IMR-90 (cell line): ENCODE measurements around the gene RALGPS1. TPM values are rescaled to one million over a fixed set of nuclear protein-coding genes. Genes with fewer than 3 reads are reported as not detected.

Experiments used
- ATAC-seq: fragments of 200-7000 bp; cut with Tn5 transposase; 2 replicates; pipeline ENCODE4 v1.9.1; 2020; ENCODE audit warnings: low read depth, mild to moderate bottlenecking, moderate library complexity
- BruUV-seq: library from RNA; stranded (reverse); fragments of 400-500 nt; replicated peaks from 2 replicates; lab custom pipeline; 2021; lab: Mats Ljungman, UMichigan
- CTCF ChIA-PET: fragments of 300-600 bp; formaldehyde crosslinking; extraction: SDS; loops from one replicate; lab custom pipeline; 2021; ENCODE audit warnings: antibody characterized with exemption; lab: Yijun Ruan, JAX
- POLR2A ChIA-PET: fragments of 300-600 bp; sonication (Branson Sonifier 250); formaldehyde crosslinking; loops from one replicate; lab custom pipeline; 2022; ENCODE audit warnings: antibody characterized with exemption; ENCODE audit not compliant: unreplicated experiment; lab: Charles Lee
- DNase-seq: peaks from one replicate; pipeline ENCODE4 v3.0.0; 2013
- H2AFZ ChIP-seq: replicated peaks from 2 replicates; pipeline ENCODE3; 2013; ENCODE audit warnings: low read length, mild to moderate bottlenecking; ENCODE audit not compliant: poor library complexity
- H2AK5ac ChIP-seq: 2 replicates; pipeline ENCODE4 v1.6.1; 2013; ENCODE audit warnings: low read depth, low read length, inconsistent platforms
- H2AK9ac ChIP-seq: replicated peaks from 2 replicates; pipeline ENCODE3; 2013; ENCODE audit warnings: mild to moderate bottlenecking, low read depth, low read length, moderate library complexity; ENCODE audit not compliant: poor library complexity
- H2BK120ac ChIP-seq: 2 replicates; pipeline ENCODE4 v1.6.1; 2013; ENCODE audit warnings: low read depth, low read length, inconsistent platforms
- H2BK15ac ChIP-seq: 3 replicates; pipeline ENCODE4 v1.6.1; 2013; ENCODE audit warnings: low read depth, low read length, inconsistent platforms
- H2BK20ac ChIP-seq: 2 replicates; pipeline ENCODE4 v1.6.1; 2013; ENCODE audit warnings: low read depth, mild to moderate bottlenecking, inconsistent platforms, low read length, moderate library complexity
- H2BK5ac ChIP-seq: 2 replicates; pipeline ENCODE4 v1.6.1; 2013; ENCODE audit warnings: mild to moderate bottlenecking, low read depth, low read length, inconsistent platforms; ENCODE audit not compliant: poor library complexity, severe bottlenecking
- H3K14ac ChIP-seq: replicated peaks from 2 replicates; pipeline ENCODE4 v1.6.1; 2013; ENCODE audit warnings: low read depth, low read length, inconsistent platforms
- H3K18ac ChIP-seq: 2 replicates; pipeline ENCODE4 v1.6.1; 2013; ENCODE audit warnings: low read depth, low read length, control low read depth
- H3K23ac ChIP-seq: 2 replicates; pipeline ENCODE4 v1.6.1; 2013; ENCODE audit warnings: low read depth, low read length, inconsistent platforms
- H3K27ac ChIP-seq: 2 replicates; pipeline ENCODE4 v1.5.1; 2013; ENCODE audit warnings: mild to moderate bottlenecking, control low read depth, low read length; ENCODE audit not compliant: insufficient read depth
- H3K27me3 ChIP-seq: 2 replicates; pipeline ENCODE4 v1.6.1; 2013; ENCODE audit warnings: low read length; ENCODE audit not compliant: control insufficient read depth, insufficient read depth
- H3K36me3 ChIP-seq: 2 replicates; pipeline ENCODE4 v1.6.1; 2013; ENCODE audit warnings: low read length, mixed read lengths; ENCODE audit not compliant: control insufficient read depth, insufficient read depth
- H3K4ac ChIP-seq: 2 replicates; pipeline ENCODE4 v1.6.1; 2013; ENCODE audit warnings: low read depth, low read length, inconsistent platforms
- H3K4me1 ChIP-seq: 2 replicates; pipeline ENCODE4 v1.6.1; 2013; ENCODE audit warnings: low read length, mixed read lengths; ENCODE audit not compliant: control insufficient read depth, insufficient read depth
- H3K4me2 ChIP-seq: 2 replicates; pipeline ENCODE4 v1.6.1; 2013; ENCODE audit warnings: low read depth, mild to moderate bottlenecking, control low read depth, low read length, moderate library complexity
- H3K4me3 ChIP-seq: 2 replicates; pipeline ENCODE4 v1.5.1; 2013; ENCODE audit warnings: low read depth, mild to moderate bottlenecking, control low read depth, low read length, moderate library complexity; ENCODE audit not compliant: insufficient read depth
- H3K56ac ChIP-seq: 2 replicates; pipeline ENCODE4 v1.6.1; 2013; ENCODE audit warnings: low read length, inconsistent platforms; ENCODE audit not compliant: insufficient read depth; ENCODE audit errors: extremely low read depth
- H3K79me1 ChIP-seq, 2 experiments: 2 replicates each; pipeline ENCODE4 v1.6.1; 2013; ENCODE audit warnings: low read length in 2 of 2, inconsistent platforms in 1 of 2, low read depth in 1 of 2
- H3K9ac ChIP-seq: 2 replicates; pipeline ENCODE4 v1.6.1; 2013; ENCODE audit warnings: low read depth, low read length, control low read depth
- H3K9me1 ChIP-seq: 2 replicates; pipeline ENCODE4 v1.6.1; 2013; ENCODE audit warnings: low read length, inconsistent platforms; ENCODE audit not compliant: insufficient read depth
- H3K9me3 ChIP-seq: 2 replicates; pipeline ENCODE4 v1.6.1; 2013; ENCODE audit warnings: low read length; ENCODE audit not compliant: control insufficient read depth, insufficient read depth
- H4K20me1 ChIP-seq: 2 replicates; pipeline ENCODE4 v1.6.1; 2013; ENCODE audit warnings: low read length, inconsistent platforms; ENCODE audit not compliant: insufficient read depth
- H4K5ac ChIP-seq: 2 replicates; pipeline ENCODE4 v1.6.1; 2013; ENCODE audit warnings: mild to moderate bottlenecking, low read depth, low read length, control low read depth
- H4K8ac ChIP-seq, 2 experiments: 2 replicates each; pipeline ENCODE4 v1.6.1; 2013; ENCODE audit warnings: low read depth in 2 of 2, low read length in 2 of 2, control low read depth in 1 of 2, inconsistent platforms in 1 of 2
- H4K91ac ChIP-seq: 2 replicates; pipeline ENCODE4 v1.6.1; 2013; ENCODE audit warnings: low read depth, low read length, inconsistent platforms; ENCODE audit not compliant: insufficient read depth
- BHLHE40 ChIP-seq: fragments of 150-350 bp; IDR thresholded peaks from 2 replicates; pipeline ENCODE4 v1.6.1; 2016; ENCODE audit warnings: mild to moderate bottlenecking, low read depth, low read length
- CEBPB ChIP-seq: IDR thresholded peaks from 2 replicates; pipeline ENCODE4 v1.6.1; 2012; ENCODE audit warnings: low read depth, low read length, improper control_type of control experiment
- CHD1 ChIP-seq: IDR thresholded peaks from 2 replicates; pipeline ENCODE4 v1.6.1; 2012; ENCODE audit warnings: low read depth, low read length, improper control_type of control experiment
- CTCF ChIP-seq: conservative IDR thresholded peaks from 2 replicates; pipeline ENCODE4 v1.5.1; 2012; ENCODE audit warnings: mild to moderate bottlenecking, low read depth, low read length, improper control_type of control experiment
- ELK1 ChIP-seq: fragments of 150-350 bp; IDR thresholded peaks from 2 replicates; pipeline ENCODE4 v1.6.1; 2016; ENCODE audit warnings: low read depth, mild to moderate bottlenecking, low read length, moderate library complexity, borderline replicate concordance
- FOS ChIP-seq: fragments of 150-350 bp; IDR thresholded peaks from 2 replicates; pipeline ENCODE4 v1.6.1; 2016; ENCODE audit warnings: low read depth, low read length
- MAFK ChIP-seq: IDR thresholded peaks from 2 replicates; pipeline ENCODE4 v1.6.1; 2012; ENCODE audit warnings: low read depth, low read length, improper control_type of control experiment
- MAZ ChIP-seq: IDR thresholded peaks from 2 replicates; pipeline ENCODE4 v1.6.1; 2012; ENCODE audit warnings: low read depth, mild to moderate bottlenecking, low read length, improper control_type of control experiment, moderate library complexity, borderline replicate concordance
- MXI1 ChIP-seq: IDR thresholded peaks from 2 replicates; pipeline ENCODE4 v1.6.1; 2012; ENCODE audit warnings: low read depth, mild to moderate bottlenecking, low read length, moderate library complexity, borderline replicate concordance
- NFE2L2 ChIP-seq: fragments of 150-350 bp; IDR thresholded peaks from 2 replicates; pipeline ENCODE4 v1.6.1; 2016; ENCODE audit warnings: low read depth, mild to moderate bottlenecking, low read length
- POLR2A ChIP-seq: IDR thresholded peaks from 2 replicates; pipeline ENCODE4 v1.6.1; 2012; ENCODE audit warnings: mild to moderate bottlenecking, low read depth, low read length
- RAD21 ChIP-seq: IDR thresholded peaks from 2 replicates; pipeline ENCODE4 v1.6.1; 2012; ENCODE audit warnings: low read length, improper control_type of control experiment
- RFX5 ChIP-seq: IDR thresholded peaks from 2 replicates; pipeline ENCODE4 v1.8.0; 2012; ENCODE audit warnings: low read depth, mild to moderate bottlenecking, low read length, moderate library complexity
- SMC3 ChIP-seq: fragments of 150-350 bp; IDR thresholded peaks from 2 replicates; pipeline ENCODE4 v1.6.1; 2016; ENCODE audit warnings: low read depth, mild to moderate bottlenecking, antibody characterized with exemption, low read length, moderate library complexity
- USF2 ChIP-seq: fragments of 150-350 bp; IDR thresholded peaks from 2 replicates; pipeline ENCODE4 v1.6.1; 2017; ENCODE audit warnings: mild to moderate bottlenecking, antibody characterized with exemption, low read length, low read depth
- WGBS, 2 experiments: methylation state at CpG; one replicate each; pipeline versions ENCODE4 v1.1.5 to v1.1.7; 2013; ENCODE audit warnings: missing lambda C conversion rate in 2 of 2; ENCODE audit not compliant: insufficient read length in 1 of 2; ENCODE audit errors: extremely low coverage in 2 of 2; 5-methylcytosine and 5-hydroxymethylcytosine counted together
- dilution Hi-C: fragments of 300-500 bp; cut with HindIII; formaldehyde crosslinking; loops from one replicate; pipeline ENCODE4 v1.14.3; 2018; ENCODE audit warnings: low sequenced_read_pairs; ENCODE audit not compliant: unreplicated experiment
- in situ Hi-C: fragments of 300-500 bp; cut with MboI; formaldehyde crosslinking; loops from 3 replicates; pipeline ENCODE4 v1.14.3; 2019; ENCODE audit warnings: low sequenced_read_pairs, inconsistent platforms, mixed read lengths
- intact Hi-C: fragments of 100-400 bp; cut with micrococcal nuclease; formaldehyde crosslinking; loops from 2 replicates; pipeline ENCODE4 v1.10.0; 2022
- polyA plus RNA-seq, 3 experiments: library from polyadenylated mRNA; depleted of rRNA; stranded (reverse); fragments of >200 nt; gene quantifications; 2 replicates each; pipeline ENCODE4 v1.2.3, GENCODE V29; 2012; ENCODE audit warnings: low replicate concordance in 1 of 3
- total RNA-seq: library from RNA; depleted of rRNA; stranded (reverse); fragments of >200 nt; gene quantifications from 2 replicates; pipeline ENCODE4 v1.2.3, GENCODE V29; 2012

RALGPS1 gene
- total and polyA plus RNA-seq, 2 of the 4 experiments (the other 2 are of a cell fraction): 0.90 to 2.8 TPM

DNA sequence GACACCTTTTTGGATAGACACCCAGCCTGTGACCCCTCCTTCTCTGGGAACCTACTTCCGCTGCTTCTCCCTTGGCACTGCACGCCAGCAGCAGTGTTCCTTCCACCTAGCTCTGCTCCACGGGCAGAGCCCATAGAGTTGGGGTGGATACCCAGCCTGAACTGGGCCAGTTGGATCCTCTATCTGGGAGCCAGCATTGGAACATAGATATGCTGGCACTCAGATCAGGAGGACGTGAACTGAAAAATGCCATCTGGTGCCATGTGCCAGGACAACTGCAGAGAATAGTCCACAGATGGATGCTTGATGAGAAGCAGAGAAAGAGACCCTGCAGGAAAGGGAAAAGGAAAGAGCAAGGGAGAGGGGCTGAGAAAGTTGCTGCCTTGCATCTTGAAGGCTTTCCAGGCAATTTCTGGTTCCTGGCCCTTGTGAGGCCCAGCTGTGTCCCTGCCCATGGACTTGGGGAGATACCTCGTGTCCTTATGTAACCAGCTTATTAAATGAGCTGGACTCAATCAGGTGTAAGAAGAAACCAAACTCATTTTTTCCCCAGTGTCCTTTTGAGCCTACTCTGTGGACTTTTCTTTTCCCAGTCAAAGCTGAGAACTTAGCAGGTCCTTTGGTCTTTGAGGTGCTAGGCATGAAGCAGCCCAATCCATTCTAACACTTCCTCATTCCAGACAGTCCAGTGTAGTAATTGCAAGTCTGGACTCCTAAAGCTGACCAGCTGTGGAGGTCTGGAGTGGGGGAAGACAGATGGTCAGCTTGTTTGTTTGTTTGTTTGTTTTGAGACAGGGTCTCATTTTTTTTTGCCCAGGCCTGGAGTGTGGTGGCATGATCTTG is 168.8 kb downstream of the RALGPS1 start:
- Histone ChIP-seq H4K8ac (no peak overlapping the region), H3K56ac (no peak overlapping the region), H3K4me2 (no peak overlapping the region), H3K23ac (no peak overlapping the region), H3K9ac (no peak overlapping the region), H2BK15ac (no peak overlapping the region), H3K4ac (no peak overlapping the region), H2BK5ac (no peak overlapping the region), H2BK20ac (no peak overlapping the region), H3K4me3 (no peak overlapping the region), H4K20me1 (no peaks in the 10 kb centered on the region), H4K91ac (no peak overlapping the region), H3K18ac (no peak overlapping the region), H3K4me1 (no peaks in the 10 kb centered on the region), H4K5ac (no peak overlapping the region), H3K79me1 (no peaks in the 10 kb centered on the region), H3K27me3 (no peaks in the 10 kb centered on the region), H3K9me1 (no peaks in the 10 kb centered on the region), H3K14ac (no peak overlapping the region; the same call in 1 of the 2 replicates), H2AK9ac (no peak overlapping the region), H2AK5ac (no peak overlapping the region), H2BK120ac (no peak overlapping the region), H2AFZ (no peak overlapping the region), H3K36me3 (peaks cover 10% of the 10 kb centered on the region), H3K9me3 (0 out of 2 replicates have a peak, but pooled peaks cover 2% of the 10 kb centered on the region), H3K27ac (no peak overlapping the region)
- BruUV-seq: no TSS peak
- POLR2A ChIA-PET: interaction anchor here (0.6 kb wide), 1 partner anchor 48 kb away, joined by 5 read pairs; no protein-coding TSS in a partner anchor
- DNase-seq (peak; percentile 13), ATAC-seq (peak; percentile 85)
- CTCF ChIA-PET: no interaction called here
- intact Hi-C loops (no loop called here), dilution Hi-C loops (no loop called here), in situ Hi-C loops (no loop called here)
- TF ChIP-seq FOS (no peak), POLR2A (no peak), USF2 (no peak), MAFK (no peak), NFE2L2 (no peak), MXI1 (no peak), MAZ (no peak), RAD21 (no peak), RFX5 (no peak), BHLHE40 (no peak), CEBPB (no peak), CTCF (no peak), SMC3 (no peak), ELK1 (no peak), CHD1 (no peak)
- 40% methylated on average over 1 of the region's 5 CpGs; no CpG with 5 or more reads in 1 of the 2 experiments for WGBS, 2 experiments
